Heart right ventricle (tissue), 16 donors: ENCODE results near the gene GSTT4. TPM values are rescaled to one million over a fixed set of nuclear protein-coding genes. Genes with fewer than 3 reads are reported as not detected.

ENCODE experiments used
- ATAC-seq, 8 donors: fragments of 200-7000 bp; cut with Tn5 transposase; one replicate each; pipeline ENCODE4 v1.9.1; 2020; ENCODE audit warnings: mild to moderate bottlenecking in 8 of 8, moderate library complexity in 8 of 8, moderate number of reproducible peaks in 1 of 8
- DNase-seq, 2 donors: peaks; one replicate each; pipeline ENCODE4 v3.0.0-alpha.2; 2020
- H3K27ac ChIP-seq, 10 donors: fragments of 200-600 bp; sonication (generic) in 2 of 10; one replicate each; pipeline versions ENCODE4 v1.5.0 to v1.8.0; 2020 to 2022; ENCODE audit warnings: mild to moderate bottlenecking in 3 of 10
- H3K27me3 ChIP-seq, 7 donors: fragments of 200-600 bp; one replicate each; pipeline ENCODE4 v1.8.0; 2021 to 2022; ENCODE audit warnings: mild to moderate bottlenecking in 2 of 7
- H3K36me3 ChIP-seq, 9 donors: fragments of 200-600 bp; sonication (generic) in 1 of 9; one replicate each; pipeline versions ENCODE4 v1.5.0 to v1.8.0; 2020 to 2022; ENCODE audit warnings: mild to moderate bottlenecking in 2 of 9
- H3K4me1 ChIP-seq, 9 donors: fragments of 200-600 bp; sonication (generic) in 1 of 9; one replicate each; pipeline versions ENCODE4 v1.5.0 to v1.8.0; 2020 to 2022; ENCODE audit warnings: mild to moderate bottlenecking in 4 of 9
- H3K4me3 ChIP-seq, 10 donors: fragments of 200-600 bp; sonication (generic) in 2 of 10; one replicate each; pipeline versions ENCODE4 v1.5.0 to v1.8.0; 2020 to 2022; ENCODE audit warnings: mild to moderate bottlenecking in 7 of 10, moderate library complexity in 2 of 10
- H3K9me3 ChIP-seq, 11 donors: fragments of 200-600 bp in 10 of 11; sonication (generic) in 2 of 11; one replicate each; pipeline versions ENCODE4 v1.5.0 to v1.8.0; 2013 to 2022; ENCODE audit warnings: mild to moderate bottlenecking in 2 of 11, control low read depth in 1 of 11, moderate library complexity in 1 of 11
- WGBS, 2 donors: extraction: QIAGEN DNeasy Blood & Tissue Kit; methylation state at CpG; one replicate each; pipeline ENCODE4 v1.1.7; 2013; ENCODE audit warnings: inconsistent platforms in 1 of 2; 5-methylcytosine and 5-hydroxymethylcytosine counted together
- intact Hi-C, 10 donors: fragments of 100-400 bp; cut with DNase I; formaldehyde crosslinking; loops; one replicate each; pipeline versions ENCODE4 v1.11.1 to v1.14.2; 2022
- polyA plus RNA-seq, 2 donors: library from polyadenylated mRNA; stranded (reverse); fragments of 200-250 nt; gene quantifications; one replicate each; pipeline ENCODE4 v1.2.3, GENCODE V29; 2013
- total RNA-seq, 10 donors: library from RNA; stranded (reverse); fragmentation: NEBNext Ultra II Directional in 3 of 10; extraction: Animal tissue kit (Norgen Biotek cat#: 25700) in 3 of 10; gene quantifications; one replicate each; pipeline versions ENCODE4 v1.2.1 to v1.2.4, GENCODE V29; 2021 to 2023
- TF ChIP-seq, protein P1 (sequence below), 9 donors: fragments of 200-600 bp; sonication (generic) in 2 of 9; IDR thresholded peaks; one replicate each; pipeline versions ENCODE4 v1.5.0 to v1.8.0; 2021 to 2022; ENCODE audit warnings: antibody characterized with exemption in 9 of 9, mild to moderate bottlenecking in 5 of 9, moderate library complexity in 1 of 9
- donor health status: Arrhythmogenic right ventricular cardiomyopathy.
- donor health status: ischemic (EF 13 %, LVEDD 7.1; RV severe dilation, severe dysfunction).
- donor health status: healthy with polysubstance abuse.
- donor health status: DM: no; HTN: yes; CAD: no.
- donor health status: DM: no; HTN: no; CAD: no.
- donor health status: ischemic (EF 25% LVEDD 6.9; RV normal size, moderate dysfunction).
- donor health status: ischemic (EF 25% LVEDD 5.7; RV mildly dilated, moderate dysfunction).
- donor health status: healthy.
- donor health status: DM: yes; HTN: yes; CAD: no.
- donor health status: Ischemic cardiomyopathy.
- donor health status: ischemic (EF 35%, LVEDD 5.7; RV mildly dilated, moderate dysfunction).
- donor health status: nonischemic (EF 11% LVEDD 7.7; RV severe dilation, severe dysfunction).
- donor health status: DM: yes; HTN: yes; CAD: no.
- donor health status: PGD.
- donor health status: ischemic (EF 29% LVEDD 5.4; RV normal size, mild dysfunction).
- donor health status: nonischemic (EF 23%, LVEDD 6.1; RV moderate dilation, normal function).

The GSTT4 gene
- total and polyA plus RNA-seq, 12 donors = not detected

DNA sequence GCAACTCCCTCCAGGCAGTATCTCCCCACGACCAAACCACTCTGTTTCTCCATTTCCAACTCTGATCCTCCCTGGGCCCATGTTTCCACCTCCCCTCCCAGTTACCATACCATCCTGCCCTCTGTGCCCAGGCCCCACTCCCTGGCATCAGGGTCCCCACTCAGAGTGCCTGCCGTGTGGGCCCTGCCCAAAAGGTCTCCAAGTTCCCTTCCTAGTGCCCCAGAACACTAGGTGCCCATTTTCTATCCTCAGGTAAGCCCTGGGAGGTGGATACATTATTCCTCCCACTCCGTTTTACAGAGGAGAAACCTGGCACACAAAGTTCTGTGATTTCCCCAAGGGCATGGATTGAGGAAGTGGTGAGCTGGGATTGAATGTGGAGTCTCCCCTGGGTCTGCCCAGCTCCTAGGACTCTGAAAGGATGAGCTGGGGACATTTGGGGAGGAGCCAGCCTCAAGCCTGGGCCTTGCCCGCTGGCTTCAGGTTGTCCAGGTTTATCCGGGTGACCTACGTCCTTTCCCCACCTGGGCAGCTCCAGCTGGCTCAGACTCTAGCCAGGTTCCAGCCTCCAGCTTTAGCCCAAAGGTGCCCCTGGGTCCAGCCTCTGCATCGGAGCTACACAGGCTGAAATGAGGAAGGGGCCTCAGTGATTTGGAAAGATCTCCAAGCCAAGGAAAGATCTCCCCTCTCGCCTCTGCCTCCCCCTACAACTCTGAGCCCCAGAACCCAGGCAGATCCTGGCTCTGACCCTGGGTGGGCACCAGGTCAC lies 2.2 kb upstream of the GSTT4 start:
- H3K4me1 ChIP-seq = peaks cover 0 to 26% (median 21%) of the 10 kb centered on the region in 9 donors
- no peaks in the 10 kb centered on the region for H3K36me3 ChIP-seq
- no peak overlapping the region for H3K4me3 ChIP-seq
- intact Hi-C loops = loop anchor here in 6 of 10 donors (5.0 to 10.0 kb wide), 3 partner anchors 70 to 167 kb away; no protein-coding TSS in a partner anchor
- TF ChIP-seq, protein P1, sequence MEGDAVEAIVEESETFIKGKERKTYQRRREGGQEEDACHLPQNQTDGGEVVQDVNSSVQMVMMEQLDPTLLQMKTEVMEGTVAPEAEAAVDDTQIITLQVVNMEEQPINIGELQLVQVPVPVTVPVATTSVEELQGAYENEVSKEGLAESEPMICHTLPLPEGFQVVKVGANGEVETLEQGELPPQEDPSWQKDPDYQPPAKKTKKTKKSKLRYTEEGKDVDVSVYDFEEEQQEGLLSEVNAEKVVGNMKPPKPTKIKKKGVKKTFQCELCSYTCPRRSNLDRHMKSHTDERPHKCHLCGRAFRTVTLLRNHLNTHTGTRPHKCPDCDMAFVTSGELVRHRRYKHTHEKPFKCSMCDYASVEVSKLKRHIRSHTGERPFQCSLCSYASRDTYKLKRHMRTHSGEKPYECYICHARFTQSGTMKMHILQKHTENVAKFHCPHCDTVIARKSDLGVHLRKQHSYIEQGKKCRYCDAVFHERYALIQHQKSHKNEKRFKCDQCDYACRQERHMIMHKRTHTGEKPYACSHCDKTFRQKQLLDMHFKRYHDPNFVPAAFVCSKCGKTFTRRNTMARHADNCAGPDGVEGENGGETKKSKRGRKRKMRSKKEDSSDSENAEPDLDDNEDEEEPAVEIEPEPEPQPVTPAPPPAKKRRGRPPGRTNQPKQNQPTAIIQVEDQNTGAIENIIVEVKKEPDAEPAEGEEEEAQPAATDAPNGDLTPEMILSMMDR (IDR thresholded peaks at IDR 0.05) = no peak
- no peaks in the 10 kb centered on the region for H3K27me3 ChIP-seq
- no peaks in the 10 kb centered on the region for H3K9me3 ChIP-seq
- DNase-seq (no peak), ATAC-seq (no peak)
- 81 to 94% methylated on average over 8 of the region's 8 CpGs for WGBS, 2 donors
- no peak overlapping the region for H3K27ac ChIP-seq

DNA sequence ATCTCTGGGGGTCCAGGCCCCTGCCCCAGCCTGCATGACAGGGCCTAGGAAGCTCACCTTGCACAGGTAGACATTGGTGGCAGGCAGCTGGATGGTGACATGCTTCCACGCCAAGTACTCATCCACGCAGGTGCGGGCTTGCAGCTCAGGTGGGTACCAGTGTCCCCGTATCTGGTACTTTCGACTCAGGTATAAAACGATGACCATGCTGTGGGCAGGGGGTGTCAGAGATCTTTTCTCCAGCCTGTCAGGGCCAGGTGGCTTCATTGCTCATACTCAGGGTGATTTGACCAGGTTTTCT lies 1.6 kb upstream of the GSTT4 start:
- 91 to 98% methylated on average over 6 of the region's 6 CpGs for WGBS, 2 donors
- Histone ChIP-seq H3K36me3 (no peaks in the 10 kb centered on the region), H3K27ac (no peak overlapping the region), H3K9me3 (no peaks in the 10 kb centered on the region), H3K4me3 (no peak overlapping the region), H3K4me1 (peaks cover 0 to 21% (median 15%) of the 10 kb centered on the region in 9 donors), H3K27me3 (no peaks in the 10 kb centered on the region)
- DNase-seq (no peak), ATAC-seq (no peak)
- intact Hi-C loops = loop anchor here in 6 of 10 donors (5.0 to 10.0 kb wide), 3 partner anchors 70 to 168 kb away; no protein-coding TSS in a partner anchor
- TF ChIP-seq, protein P1 (IDR thresholded peaks at IDR 0.05) = no peak

DNA sequence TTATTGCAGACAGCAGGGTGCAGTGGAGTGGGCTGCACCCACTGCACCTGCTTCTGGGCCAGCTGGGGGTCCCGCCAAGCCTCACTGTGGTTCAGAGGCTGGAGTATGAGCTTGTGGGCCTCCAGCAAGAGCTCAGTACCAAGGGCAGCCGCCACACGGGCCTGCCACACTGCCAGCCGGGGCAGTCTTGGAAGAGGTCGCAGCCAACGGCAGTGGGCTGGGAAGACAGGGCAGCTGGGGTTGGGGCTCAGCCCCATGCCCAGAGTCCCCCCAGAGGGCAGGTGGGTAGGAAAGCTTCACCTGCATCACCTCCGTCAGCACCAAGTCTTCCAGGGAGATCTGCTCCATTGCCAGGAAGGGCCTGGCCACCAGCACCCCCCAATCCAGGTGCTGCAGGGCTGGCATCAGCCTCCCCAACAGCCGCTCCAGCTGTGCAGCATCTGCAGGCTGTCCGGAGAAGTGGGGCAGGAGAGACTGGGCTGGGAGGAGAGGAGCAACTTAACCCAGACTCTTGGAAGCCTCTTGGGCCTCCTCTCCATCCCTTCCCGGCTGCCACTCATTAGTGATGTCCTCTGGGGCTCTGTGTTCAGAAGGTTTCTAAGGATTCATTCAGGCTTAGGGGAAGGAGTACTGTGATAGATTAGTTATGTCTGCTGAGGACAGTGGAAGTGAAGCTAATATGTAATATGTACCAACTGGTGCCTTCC lies 1.1 kb upstream of the GSTT4 start:
- no peaks in the 10 kb centered on the region for H3K27me3 ChIP-seq
- no peaks in the 10 kb centered on the region for H3K36me3 ChIP-seq
- intact Hi-C loops = loop anchor here in 6 of 10 donors (5.0 to 10.0 kb wide), 3 partner anchors 69 to 168 kb away; no protein-coding TSS in a partner anchor
- ATAC-seq = no peak
- H3K4me1 ChIP-seq = peaks cover 0 to 18% (median 14%) of the 10 kb centered on the region in 9 donors
- TF ChIP-seq, protein P1 (IDR thresholded peaks at IDR 0.05) = no peak
- peak overlapping the region in 2 of 10 donors; percentile 61 to 65 for H3K27ac ChIP-seq
- no peaks in the 10 kb centered on the region for H3K9me3 ChIP-seq
- no peak for DNase-seq
- H3K4me3 ChIP-seq = no peak overlapping the region
- 82 to 94% methylated on average over 10 of the region's 10 CpGs for WGBS, 2 donors

DNA sequence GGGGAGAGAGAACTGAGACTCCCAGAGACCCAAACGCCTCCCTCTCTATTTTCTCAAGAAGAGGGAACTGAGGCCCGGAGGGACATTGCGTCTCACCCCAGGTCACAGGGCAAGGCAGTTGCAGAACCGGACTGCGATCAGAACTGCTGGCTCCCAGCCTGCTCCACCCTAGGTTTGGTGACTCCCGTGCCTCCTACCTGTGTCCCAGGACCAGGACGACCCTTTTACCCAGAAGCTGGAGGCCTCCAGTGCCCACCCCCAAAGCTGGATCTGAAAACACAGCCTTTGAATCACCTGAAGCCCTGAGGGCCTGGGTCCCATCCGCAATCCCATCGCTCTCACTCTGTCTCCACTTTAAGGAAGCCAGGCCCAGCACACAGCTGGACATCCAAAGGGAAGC lies 1.4 kb downstream of the GSTT4 start:
- WGBS, 2 donors = 79 to 86% methylated on average over 9 of the region's 9 CpGs
- intact Hi-C loops = loop anchor here in 5 of 10 donors (5.0 to 10.0 kb wide), 3 partner anchors 67 to 171 kb away; no protein-coding TSS in a partner anchor

More for the DNA sequence above, 1.4 kb downstream of the GSTT4 start:
- H3K4me1 ChIP-seq = peaks cover 0 to 18% (median 11%) of the 10 kb centered on the region in 9 donors
- ATAC-seq = no peak
- DNase-seq = no peak
- no peak overlapping the region for H3K27ac ChIP-seq
- no peak overlapping the region for H3K4me3 ChIP-seq
- TF ChIP-seq, protein P1 (IDR thresholded peaks at IDR 0.05) = no peak
- H3K27me3 ChIP-seq = no peaks in the 10 kb centered on the region
- H3K36me3 ChIP-seq = no peaks in the 10 kb centered on the region
- H3K9me3 ChIP-seq = no peaks in the 10 kb centered on the region
